ENCODE measurements around the gene ANAPC16.

ANAPC16 gene

GRCh38 chr10:72171175-72171630 is 44.6 kb upstream of the ANAPC16 start:
- no peak overlapping the region for H3K4me3 ChIP-seq (ENCODE audit: low read length)
- H3K27ac ChIP-seq (ENCODE audit: low read length): no peak overlapping the region
- no peaks in the 10 kb centered on the region for H4K20me1 ChIP-seq (ENCODE audit: insufficient read depth, low read length)
- H3K9me3 ChIP-seq (ENCODE audit: insufficient read depth, low read length): no peaks in the 10 kb centered on the region
- no peaks in the 10 kb centered on the region for H3K36me3 ChIP-seq (replicated peaks; ENCODE audit: low read depth, low read length)
- TF ChIP-seq CTCF (IDR thresholded peaks at IDR 0.05; ENCODE audit: low read depth, low read length) (no peak), EZH2phosphoT487 (IDR thresholded peaks at IDR 0.05; ENCODE audit: low read depth) (no peak)
- H3K27me3 ChIP-seq (ENCODE audit: low read depth, low read length): no peaks in the 10 kb centered on the region
- H3K79me2 ChIP-seq (ENCODE audit: low read length): no peaks in the 10 kb centered on the region
- H3K9ac ChIP-seq (ENCODE audit: low read length): no peak overlapping the region
- peaks cover 29% of the 10 kb centered on the region for H3K4me1 ChIP-seq (ENCODE audit: low read length)
- no peak overlapping the region for H2AFZ ChIP-seq (ENCODE audit: low read depth, low read length)
- no peak overlapping the region for H3K4me2 ChIP-seq (ENCODE audit: low read length)

- no peak overlapping the region for H3K27ac ChIP-seq (ENCODE audit: low read length)
- H2AFZ ChIP-seq (ENCODE audit: low read depth, low read length): no peak overlapping the region
- TF ChIP-seq EZH2phosphoT487 (IDR thresholded peaks at IDR 0.05; ENCODE audit: low read depth) (no peak), CTCF (IDR thresholded peaks at IDR 0.05; ENCODE audit: low read depth, low read length) (no peak)
- no peaks in the 10 kb centered on the region for H4K20me1 ChIP-seq (ENCODE audit: insufficient read depth, low read length)
- no peaks in the 10 kb centered on the region for H3K9me3 ChIP-seq (ENCODE audit: insufficient read depth, low read length)
- no peak overlapping the region for H3K4me3 ChIP-seq (ENCODE audit: low read length)
- H3K27me3 ChIP-seq (ENCODE audit: low read depth, low read length): no peaks in the 10 kb centered on the region
- no peaks in the 10 kb centered on the region for H3K79me2 ChIP-seq (ENCODE audit: low read length)
- no peak overlapping the region for H3K4me2 ChIP-seq (ENCODE audit: low read length)
- no peak overlapping the region for H3K9ac ChIP-seq (ENCODE audit: low read length)
- H3K36me3 ChIP-seq (replicated peaks; ENCODE audit: low read depth, low read length): no peaks in the 10 kb centered on the region
- peaks cover 29% of the 10 kb centered on the region for H3K4me1 ChIP-seq (ENCODE audit: low read length)
Measured at GRCh38 chr10:72173262-72173618, 42.6 kb upstream of the ANAPC16 start.

- Histone ChIP-seq H3K36me3 (replicated peaks; ENCODE audit: low read depth, low read length) (no peaks in the 10 kb centered on the region), H3K4me3 (ENCODE audit: low read length) (no peak overlapping the region), H3K9me3 (ENCODE audit: insufficient read depth, low read length) (no peaks in the 10 kb centered on the region), H2AFZ (ENCODE audit: low read depth, low read length) (no peak overlapping the region), H4K20me1 (ENCODE audit: insufficient read depth, low read length) (no peaks in the 10 kb centered on the region), H3K79me2 (ENCODE audit: low read length) (no peaks in the 10 kb centered on the region), H3K4me2 (ENCODE audit: low read length) (peak overlapping the region; percentile 37; the same call in 1 of the 2 replicates), H3K27ac (ENCODE audit: low read length) (peak overlapping the region; percentile 56; the same call in 1 of the 2 replicates), H3K9ac (ENCODE audit: low read length) (no peak overlapping the region), H3K4me1 (ENCODE audit: low read length) (peaks cover 29% of the 10 kb centered on the region), H3K27me3 (ENCODE audit: low read depth, low read length) (no peaks in the 10 kb centered on the region)
- TF ChIP-seq EZH2phosphoT487 (IDR thresholded peaks at IDR 0.05; ENCODE audit: low read depth) (no peak), CTCF (IDR thresholded peaks at IDR 0.05; ENCODE audit: low read depth, low read length) (no peak)
Measured at GRCh38 chr10:72173619-72174296, 42.1 kb upstream of the ANAPC16 start.

- Histone ChIP-seq H3K4me3 (ENCODE audit: low read length) (no peak overlapping the region), H3K27ac (ENCODE audit: low read length) (peak overlapping the region; percentile 56), H3K27me3 (ENCODE audit: low read depth, low read length) (no peaks in the 10 kb centered on the region), H2AFZ (ENCODE audit: low read depth, low read length) (no peak overlapping the region), H3K36me3 (replicated peaks; ENCODE audit: low read depth, low read length) (no peaks in the 10 kb centered on the region), H4K20me1 (ENCODE audit: insufficient read depth, low read length) (no peaks in the 10 kb centered on the region), H3K9ac (ENCODE audit: low read length) (no peak overlapping the region), H3K9me3 (ENCODE audit: insufficient read depth, low read length) (no peaks in the 10 kb centered on the region), H3K4me2 (ENCODE audit: low read length) (peak overlapping the region; percentile 37; the same call in 1 of the 2 replicates), H3K79me2 (ENCODE audit: low read length) (no peaks in the 10 kb centered on the region), H3K4me1 (ENCODE audit: low read length) (peaks cover 29% of the 10 kb centered on the region)
- TF ChIP-seq CTCF (IDR thresholded peaks at IDR 0.05; ENCODE audit: low read depth, low read length) (no peak), EZH2phosphoT487 (IDR thresholded peaks at IDR 0.05; ENCODE audit: low read depth) (no peak)
Measured at GRCh38 chr10:72174297-72174662, 41.5 kb upstream of the ANAPC16 start.

All from OCI-LY3 (cell line).